ENCODE measurements around the gene RNF146.

GRCh38 chr6:127319686-127320085, 53.0 kb downstream of the RNF146 start:
- TF ChIP-seq CTCF (conservative IDR thresholded peaks at IDR 0.05; ENCODE audit: low read depth, low read length) (no peak), EZH2 (IDR thresholded peaks at IDR 0.05; ENCODE audit: borderline replicate concordance, low read depth, low read length, poor library complexity, severe bottlenecking) (no peak)

All from A673 (cell line).